ENCODE data around the gene ALDH9A1.

- TF ChIP-seq ZFP30 (CRISPR knock-in tag; IDR thresholded peaks at IDR 0.05) (no peak), TSHZ2 (CRISPR knock-in tag; IDR thresholded peaks at IDR 0.05) (no peak), PATZ1 (CRISPR knock-in tag; IDR thresholded peaks at IDR 0.05; ENCODE audit: borderline replicate concordance) (peak; percentile 59; the same call in 1 of the 2 replicates), ZFP3 (CRISPR knock-in tag; IDR thresholded peaks at IDR 0.05) (no peak), CSDC2 (CRISPR knock-in tag; IDR thresholded peaks at IDR 0.05) (no peak), ESRRG (CRISPR knock-in tag; IDR thresholded peaks at IDR 0.05) (no peak)
These were observed at the start of gene ALDH9A1 for GRCh38 chr1:165697881-165698760.
